GM18505 (cell line): ENCODE results near the gene TBX5.

Experiments
- ATAC-seq: cut with Tn5 transposase; IDR thresholded peaks from one replicate; pipeline ENCODE4 v1.9.1; 2021; ENCODE audit not compliant: unreplicated experiment
- POLR2A ChIP-seq: IDR thresholded peaks from 4 replicates; pipeline ENCODE4 v1.6.1; 2011; ENCODE audit warnings: borderline replicate concordance; ENCODE audit not compliant: insufficient read depth, insufficient read length; ENCODE audit errors: extremely low read depth

The TBX5 gene

GRCh38 chr12:114320101-114320500, 85.8 kb downstream of the TBX5 start:
- TF ChIP-seq POLR2A, result no peak
- ATAC-seq, result no peak

- no peak for TF ChIP-seq POLR2A
- ATAC-seq, result no peak
Observed at GRCh38 chr12:114319422-114319821, 86.5 kb downstream of the TBX5 start.

GRCh38 chr12:114318984-114319383, 87.0 kb downstream of the TBX5 start:
- ATAC-seq, result no peak
- no peak for TF ChIP-seq POLR2A

GRCh38 chr12:114316076-114316475, 89.9 kb downstream of the TBX5 start:
- no peak for TF ChIP-seq POLR2A
- ATAC-seq, result no peak

- no peak for ATAC-seq
- no peak for TF ChIP-seq POLR2A
Observed at GRCh38 chr12:114314974-114315720, 90.8 kb downstream of the TBX5 start.

GRCh38 chr12:114314403-114314802, 91.5 kb downstream of the TBX5 start:
- no peak for TF ChIP-seq POLR2A
- no peak for ATAC-seq

DNA sequence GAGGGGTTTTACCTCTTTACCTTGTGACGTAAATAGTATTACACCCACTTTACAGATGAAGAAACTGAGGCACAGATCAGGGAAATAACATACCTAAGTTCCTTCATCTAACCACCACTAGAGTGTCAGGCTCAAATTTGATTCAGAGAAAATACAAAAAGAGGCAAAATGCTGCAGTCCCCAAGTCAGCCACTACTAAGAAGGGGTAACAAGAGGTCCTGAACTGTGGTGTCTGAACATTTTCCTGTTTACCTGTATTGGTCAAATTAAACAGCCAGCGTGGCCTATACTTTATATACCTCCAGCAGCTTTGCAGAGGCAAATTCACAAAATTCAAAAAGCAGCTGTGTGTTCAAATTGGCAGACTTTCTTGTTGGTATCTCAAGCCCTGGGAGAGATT, 92.0 kb downstream of the TBX5 start:
- no peak for TF ChIP-seq POLR2A
- ATAC-seq, result no peak

- no peak for ATAC-seq
- TF ChIP-seq POLR2A, result no peak
Observed at GRCh38 chr12:114311974-114312373, 94.0 kb downstream of the TBX5 start.

DNA sequence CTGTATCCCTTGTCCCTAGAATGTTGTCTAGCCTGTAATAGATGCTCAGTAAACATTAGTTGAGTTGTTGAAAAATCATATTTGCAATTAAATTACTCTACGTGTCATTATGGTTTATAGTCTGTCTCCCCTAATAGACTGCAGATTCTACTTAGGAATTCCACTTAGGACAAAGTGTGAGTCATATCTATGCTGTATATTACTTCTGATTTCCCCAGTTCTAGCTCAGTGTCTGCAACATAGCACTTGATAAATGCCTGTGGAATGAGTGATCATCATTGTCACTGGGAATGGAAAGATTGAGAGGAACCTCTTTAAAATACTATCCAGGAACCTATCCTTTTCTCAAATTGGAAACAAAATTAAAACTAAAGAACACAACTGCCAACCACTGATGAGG, 99.3 kb downstream of the TBX5 start:
- ATAC-seq, result no peak
- no peak for TF ChIP-seq POLR2A

- no peak for TF ChIP-seq POLR2A
- no peak for ATAC-seq
Observed at GRCh38 chr12:114305446-114305845, 100.5 kb downstream of the TBX5 start.
